Measurements from ENCODE around the gene SPARC. TPM values are rescaled to one million over a fixed set of nuclear protein-coding genes. Genes with fewer than 3 reads are reported as not detected.

The SPARC gene
- total and polyA plus RNA-seq, 10 donors, result 76.5 to 963 (median 440) TPM

- Histone ChIP-seq H3K4me1 (peaks cover 27 to 77% (median 51%) of the 10 kb centered on the region in 6 donors), H3K4me3 (no peak overlapping the region), H3K9me3 (no peaks in the 10 kb centered on the region), H3K36me3 (peaks cover 0 to 78% (median 22%) of the 10 kb centered on the region in 6 donors), H3K27me3 (replicated peaks in 1 of 7) (no peaks in the 10 kb centered on the region), H3K27ac (peak overlapping the region in 7 of 8 donors; percentile 58 to 76 (median 69))
- intact Hi-C loops (cut with DNase I; ENCODE audit: low total_unique reads), result no loop called here
- no peak for DNase-seq
- no peak for TF ChIP-seq POLR2AphosphoS5 (IDR thresholded peaks at IDR 0.05)
- no peak for TF ChIP-seq POLR2A (IDR thresholded peaks at IDR 0.05)
- no peak for TF ChIP-seq CTCF (IDR thresholded peaks at IDR 0.05 in 8 of 11, conservative IDR thresholded peaks at IDR 0.05 in 3 of 11)
- whole genome bisulfite sequencing, 5 donors, result 53 to 75% (median 56%) methylated on average over 4 to 6 of the region's 6 CpGs
Observed at GRCh38 chr5:151664694-151665585, 21.8 kb downstream of the SPARC start.

- intact Hi-C loops (cut with DNase I; ENCODE audit: low total_unique reads), result no loop called here
- Histone ChIP-seq H3K9me3 (no peaks in the 10 kb centered on the region), H3K27ac (peak overlapping the region; percentile 1 to 76 (median 69)), H3K4me3 (no peak overlapping the region), H3K4me1 (peaks cover 29 to 81% (median 55%) of the 10 kb centered on the region in 6 donors), H3K36me3 (peaks cover 0 to 66% (median 15%) of the 10 kb centered on the region in 6 donors), H3K27me3 (replicated peaks in 1 of 7) (peaks cover 0 to under 1% (median 0%) of the 10 kb centered on the region in 7 donors)
- no peak for DNase-seq
- TF ChIP-seq POLR2AphosphoS5 (IDR thresholded peaks at IDR 0.05) (peak in 2 of 3 donors; percentile 54 to 76), POLR2A (IDR thresholded peaks at IDR 0.05) (no peak), CTCF (IDR thresholded peaks at IDR 0.05 in 8 of 11, conservative IDR thresholded peaks at IDR 0.05 in 3 of 11) (no peak)
- 33 to 40% (median 37%) methylated on average over 17 of the region's 17 CpGs for WGBS, 5 donors
Observed at GRCh38 chr5:151663617-151664293, 23.0 kb downstream of the SPARC start.

GRCh38 chr5:151662805-151663204, 23.9 kb downstream of the SPARC start:
- H3K27ac ChIP-seq, result peak overlapping the region; percentile 1 to 76 (median 69)
- H3K36me3 ChIP-seq, result peaks cover 0 to 56% (median 15%) of the 10 kb centered on the region in 6 donors
- no peak for TF ChIP-seq POLR2A (IDR thresholded peaks at IDR 0.05)
- no peak for TF ChIP-seq CTCF (IDR thresholded peaks at IDR 0.05 in 8 of 11, conservative IDR thresholded peaks at IDR 0.05 in 3 of 11)
- no peak for TF ChIP-seq POLR2AphosphoS5 (IDR thresholded peaks at IDR 0.05)
- H3K4me1 ChIP-seq, result peaks cover 31 to 85% (median 58%) of the 10 kb centered on the region in 6 donors
- H3K4me3 ChIP-seq, result no peak overlapping the region
- no peak for DNase-seq
- H3K9me3 ChIP-seq, result no peaks in the 10 kb centered on the region
- intact Hi-C loops (cut with DNase I; ENCODE audit: low total_unique reads), result no loop called here
- peaks cover 0 to 5% (median 0%) of the 10 kb centered on the region in 7 donors for H3K27me3 ChIP-seq (replicated peaks in 1 of 7)
- 56 to 65% (median 60%) methylated on average over 4 of the region's 4 CpGs for WGBS, 5 donors

Measured in spleen (tissue), 11 donors.